Fibroblast of lung (primary cell): Measurements from ENCODE around the gene FZR1. TPM values are rescaled to one million over a fixed set of nuclear protein-coding genes. Genes with fewer than 3 reads are reported as not detected.

Experiments
- DNase-seq, 2 donors: peaks; one replicate each; pipeline versions ENCODE4 v3.0.0 to v3.0.0-alpha.2; 2010; ENCODE audit warnings: low read depth in 2 of 2
- H2AFZ ChIP-seq: 2 replicates; pipeline ENCODE4 v1.5.1; 2012; ENCODE audit warnings: low read length, control low read depth, inconsistent platforms
- H3K27ac ChIP-seq: 2 replicates; pipeline ENCODE4 v1.5.1; 2011; ENCODE audit warnings: low read length, control low read depth; ENCODE audit not compliant: insufficient read depth
- H3K27me3 ChIP-seq: 2 replicates; pipeline ENCODE4 v1.5.1; 2011; ENCODE audit warnings: mild to moderate bottlenecking, low read length; ENCODE audit not compliant: control insufficient read depth, insufficient read depth
- H3K36me3 ChIP-seq: 2 replicates; pipeline ENCODE4 v1.5.1; 2011; ENCODE audit warnings: low read length; ENCODE audit not compliant: control insufficient read depth, insufficient read depth
- H3K4me1 ChIP-seq: 2 replicates; pipeline ENCODE4 v1.5.1; 2011; ENCODE audit warnings: low read length; ENCODE audit not compliant: control insufficient read depth, insufficient read depth; ENCODE audit errors: extremely low read depth
- H3K4me2 ChIP-seq: 2 replicates; pipeline ENCODE4 v1.5.1; 2011; ENCODE audit warnings: low read length, control low read depth; ENCODE audit not compliant: insufficient read depth; ENCODE audit errors: extremely low read depth
- H3K4me3 ChIP-seq, 4 experiments: fragments of 200-600 bp in 1 of 4; sonication (generic) in 1 of 4; replicated peaks in 1 of 4; 2 replicates each; pipeline ENCODE4 v1.5.1; 2011 to 2016; ENCODE audit warnings: low read length in 4 of 4, low read depth in 3 of 4, mild to moderate bottlenecking in 3 of 4, control low read depth in 2 of 4, inconsistent platforms in 1 of 4, mixed read lengths in 1 of 4; ENCODE audit not compliant: insufficient read depth in 1 of 4; ENCODE audit errors: control extremely low read depth in 1 of 4
- H3K79me2 ChIP-seq: 2 replicates; pipeline ENCODE4 v1.5.1; 2012; ENCODE audit warnings: mild to moderate bottlenecking, low read length, inconsistent platforms; ENCODE audit not compliant: control insufficient read depth, insufficient read depth
- H3K9ac ChIP-seq: 2 replicates; pipeline ENCODE4 v1.5.1; 2011; ENCODE audit warnings: mild to moderate bottlenecking, low read length, control low read depth; ENCODE audit not compliant: insufficient read depth
- H3K9me3 ChIP-seq: 2 replicates; pipeline ENCODE4 v1.5.1; 2012; ENCODE audit warnings: low read depth, low read length; ENCODE audit not compliant: control insufficient read depth, insufficient read depth
- H4K20me1 ChIP-seq: 2 replicates; pipeline ENCODE4 v1.5.1; 2011; ENCODE audit warnings: low read length; ENCODE audit not compliant: control insufficient read depth, insufficient read depth; ENCODE audit errors: extremely low read depth
- EZH2 ChIP-seq: IDR thresholded peaks from 2 replicates; pipeline ENCODE4 v1.5.1; 2012; ENCODE audit warnings: low read length, control low read depth, mild to moderate bottlenecking; ENCODE audit errors: missing control alignments
- polyA plus RNA-seq, 2 donors: library from polyadenylated mRNA; depleted of rRNA in 1 of 2; stranded (reverse) in 1 of 2; unstranded in 1 of 2; fragments of >200 nt; gene quantifications; 2 replicates each; pipeline ENCODE4 v1.2.1, GENCODE V29; 2011 to 2012; ENCODE audit warnings: missing spikeins in 1 of 2
- total RNA-seq: library from RNA; depleted of rRNA; stranded (reverse); fragments of >200 nt; gene quantifications from 2 replicates; pipeline ENCODE4 v1.2.1, GENCODE V29; 2014
- TF ChIP-seq, protein P1 (sequence below), 2 donors: IDR thresholded peaks in 1 of 2; conservative IDR thresholded peaks in 1 of 2; 1 replicate in 1 of 2; 2 replicates in 1 of 2; pipeline ENCODE4 v1.5.1; 2011 to 2012; ENCODE audit warnings: low read length in 2 of 2, control low read depth in 1 of 2, inconsistent platforms in 1 of 2, low read depth in 1 of 2, mild to moderate bottlenecking in 1 of 2

FZR1 gene
- total and polyA plus RNA-seq, 2 donors (not counting 1 experiment from before 2014, with no cell fraction given): 15.0 to 38.0 TPM

DNA sequence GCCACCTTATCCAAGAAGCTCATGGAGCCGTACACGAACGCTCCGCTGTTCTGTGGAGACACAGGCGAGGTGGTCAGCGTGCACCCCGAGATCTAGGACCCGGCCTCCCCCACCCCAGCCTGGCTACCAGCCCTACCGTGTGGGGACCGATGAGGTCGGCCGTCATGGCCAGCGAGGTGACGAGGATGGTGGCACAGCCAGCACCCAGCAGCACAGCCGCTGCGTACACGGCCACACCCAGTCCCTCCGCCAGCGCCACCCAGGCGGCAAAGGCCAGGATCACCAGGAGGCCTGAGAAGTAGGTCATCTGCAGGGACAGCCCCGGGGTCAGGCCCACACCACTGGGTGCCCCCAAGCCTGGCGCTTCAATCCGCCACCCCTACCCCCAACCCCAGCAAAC is 40.0 kb downstream of the FZR1 start:
- Histone ChIP-seq H3K9ac (no peak overlapping the region), H2AFZ (no peak overlapping the region), H3K9me3 (no peaks in the 10 kb centered on the region), H3K79me2 (no peaks in the 10 kb centered on the region), H4K20me1 (no peaks in the 10 kb centered on the region), H3K4me1 (no peaks in the 10 kb centered on the region), H3K27me3 (no peaks in the 10 kb centered on the region), H3K36me3 (peaks cover 20% of the 10 kb centered on the region), H3K4me3 (no peak overlapping the region), H3K27ac (no peak overlapping the region), H3K4me2 (no peak overlapping the region)
- no peak for DNase-seq
- no peak for TF ChIP-seq EZH2
- TF ChIP-seq, protein P1, sequence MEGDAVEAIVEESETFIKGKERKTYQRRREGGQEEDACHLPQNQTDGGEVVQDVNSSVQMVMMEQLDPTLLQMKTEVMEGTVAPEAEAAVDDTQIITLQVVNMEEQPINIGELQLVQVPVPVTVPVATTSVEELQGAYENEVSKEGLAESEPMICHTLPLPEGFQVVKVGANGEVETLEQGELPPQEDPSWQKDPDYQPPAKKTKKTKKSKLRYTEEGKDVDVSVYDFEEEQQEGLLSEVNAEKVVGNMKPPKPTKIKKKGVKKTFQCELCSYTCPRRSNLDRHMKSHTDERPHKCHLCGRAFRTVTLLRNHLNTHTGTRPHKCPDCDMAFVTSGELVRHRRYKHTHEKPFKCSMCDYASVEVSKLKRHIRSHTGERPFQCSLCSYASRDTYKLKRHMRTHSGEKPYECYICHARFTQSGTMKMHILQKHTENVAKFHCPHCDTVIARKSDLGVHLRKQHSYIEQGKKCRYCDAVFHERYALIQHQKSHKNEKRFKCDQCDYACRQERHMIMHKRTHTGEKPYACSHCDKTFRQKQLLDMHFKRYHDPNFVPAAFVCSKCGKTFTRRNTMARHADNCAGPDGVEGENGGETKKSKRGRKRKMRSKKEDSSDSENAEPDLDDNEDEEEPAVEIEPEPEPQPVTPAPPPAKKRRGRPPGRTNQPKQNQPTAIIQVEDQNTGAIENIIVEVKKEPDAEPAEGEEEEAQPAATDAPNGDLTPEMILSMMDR (conservative IDR thresholded peaks at IDR 0.05 in 1 of 2, IDR thresholded peaks at IDR 0.05 in 1 of 2; ENCODE audit: low read depth in 1 of 2, low read length in 2 of 2): no peak

DNA sequence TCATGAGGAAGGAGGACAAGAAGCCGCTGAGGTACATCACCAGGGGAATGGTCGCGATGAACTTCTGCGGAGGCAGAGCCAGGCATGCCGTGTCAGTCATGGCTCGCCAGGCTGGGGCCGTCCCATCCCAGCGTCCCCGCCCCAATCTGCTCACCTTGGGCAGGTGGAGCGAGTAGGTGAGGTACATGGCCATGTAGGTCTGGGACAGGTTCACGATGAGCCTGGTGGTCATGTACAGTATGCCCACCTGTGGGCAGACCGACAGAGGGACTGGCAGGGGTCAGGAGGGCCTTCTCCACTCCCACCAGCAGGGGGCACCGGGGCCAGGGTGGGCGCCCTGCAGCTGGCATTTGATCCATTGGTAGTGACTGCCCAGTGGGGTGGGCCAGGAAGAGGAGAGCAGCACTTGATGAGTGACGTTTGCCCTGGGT is 41.2 kb downstream of the FZR1 start:
- no peak overlapping the region for H3K27ac ChIP-seq
- no peak overlapping the region for H2AFZ ChIP-seq
- no peaks in the 10 kb centered on the region for H3K9me3 ChIP-seq
- no peak for TF ChIP-seq EZH2
- TF ChIP-seq, protein P1 (conservative IDR thresholded peaks at IDR 0.05 in 1 of 2, IDR thresholded peaks at IDR 0.05 in 1 of 2; ENCODE audit: low read depth in 1 of 2, low read length in 2 of 2): peak; percentile 49 to 63
- H3K27me3 ChIP-seq: no peaks in the 10 kb centered on the region
- no peak for DNase-seq
- no peaks in the 10 kb centered on the region for H3K4me1 ChIP-seq
- H3K4me2 ChIP-seq: no peak overlapping the region
- peaks cover 20% of the 10 kb centered on the region for H3K36me3 ChIP-seq
- H3K4me3 ChIP-seq: no peak overlapping the region
- no peaks in the 10 kb centered on the region for H4K20me1 ChIP-seq
- no peak overlapping the region for H3K9ac ChIP-seq
- no peaks in the 10 kb centered on the region for H3K79me2 ChIP-seq

DNA sequence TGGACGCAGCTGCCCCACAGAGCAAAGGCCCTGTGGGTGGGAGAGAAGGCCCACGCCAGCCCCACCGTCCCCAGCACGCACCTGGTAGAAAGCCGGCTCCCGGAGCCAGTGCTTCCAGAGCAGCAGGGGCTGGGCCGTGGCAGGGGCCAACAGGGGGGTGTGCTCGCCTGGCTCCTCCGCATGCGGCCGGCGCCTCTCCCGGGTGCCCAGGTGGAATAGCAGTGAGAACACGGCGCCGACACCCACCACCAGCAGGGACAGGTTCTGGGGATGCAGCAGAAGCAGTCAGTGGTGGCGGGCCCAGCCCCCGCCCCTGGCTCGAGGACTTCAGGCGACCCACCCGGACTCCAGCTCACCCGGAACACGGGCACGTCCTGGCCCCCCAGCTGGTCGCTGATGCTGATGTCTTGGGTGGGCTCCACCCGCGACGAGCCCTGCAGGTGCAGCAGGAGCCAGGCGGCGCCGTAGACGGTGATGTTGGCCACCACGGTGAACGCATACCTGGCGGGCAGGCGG is 41.7 kb downstream of the FZR1 start:
- H3K9ac ChIP-seq: no peak overlapping the region
- H3K27ac ChIP-seq: no peak overlapping the region
- H3K27me3 ChIP-seq: no peaks in the 10 kb centered on the region
- no peak overlapping the region for H3K4me3 ChIP-seq
- H3K79me2 ChIP-seq: no peaks in the 10 kb centered on the region
- DNase-seq: no peak
- no peak for TF ChIP-seq EZH2
- TF ChIP-seq, protein P1 (conservative IDR thresholded peaks at IDR 0.05 in 1 of 2, IDR thresholded peaks at IDR 0.05 in 1 of 2; ENCODE audit: low read depth in 1 of 2, low read length in 2 of 2): no peak
- no peaks in the 10 kb centered on the region for H4K20me1 ChIP-seq
- H3K4me2 ChIP-seq: no peak overlapping the region
- H3K36me3 ChIP-seq: peaks cover 20% of the 10 kb centered on the region
- no peaks in the 10 kb centered on the region for H3K4me1 ChIP-seq
- no peak overlapping the region for H2AFZ ChIP-seq
- no peaks in the 10 kb centered on the region for H3K9me3 ChIP-seq
